Activated CD4-positive, alpha-beta T cell treated with anti-CD3 and anti-CD28 coated beads, Interleukin-2, amount 50 U/mL, for 48 hours (primary cell): ENCODE results near the gene EEF2KMT.
"Not testable (repeated sequence)": the region's sequence is repeated elsewhere in the genome, so short reads cannot be mapped to it uniquely, and the experiment has no call there.

ENCODE experiments used
- DNase-seq, 2 experiments: peaks; one replicate each; pipeline ENCODE4 v3.0.0-alpha.2; 2020

EEF2KMT gene

DNA sequence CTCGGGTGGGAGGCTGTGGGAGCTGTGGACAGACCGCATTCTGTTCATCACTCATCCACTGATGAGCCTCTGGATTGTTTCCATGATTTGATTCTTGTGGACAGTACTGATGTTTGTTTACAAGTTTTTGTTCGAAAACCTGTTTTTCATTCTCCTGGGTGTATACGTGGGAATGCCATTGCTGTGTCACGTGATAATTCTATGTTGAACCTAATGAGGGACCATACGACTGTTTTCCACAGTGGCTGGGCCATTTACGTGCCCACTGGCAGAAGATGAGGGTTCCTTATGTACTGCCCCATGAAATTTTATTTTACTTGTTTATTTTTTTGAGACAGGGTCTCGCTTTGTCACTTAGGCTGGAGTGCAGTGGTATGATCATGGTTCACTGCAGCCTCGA, 28.5 kb downstream of the EEF2KMT start:
- no peak for DNase-seq

DNA sequence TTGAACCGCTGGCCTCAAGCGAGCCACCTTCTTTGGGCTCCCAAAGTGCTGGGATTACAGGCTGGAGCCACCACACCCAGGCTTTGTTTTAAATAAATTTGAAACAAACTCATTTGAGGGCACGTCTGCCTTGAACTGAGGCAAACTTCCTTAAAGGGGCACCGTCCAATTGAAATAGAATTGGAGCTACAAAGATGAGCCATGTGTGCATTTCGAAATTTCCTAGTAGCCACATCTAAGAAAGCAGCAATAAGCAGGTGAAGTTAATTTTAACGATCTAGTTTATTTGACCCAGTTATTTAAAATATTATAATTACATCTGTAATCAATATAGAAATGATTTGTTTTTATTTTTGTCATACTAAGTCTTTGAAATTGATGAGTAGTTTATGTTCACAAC, 31.1 kb downstream of the EEF2KMT start:
- no peak for DNase-seq

DNA sequence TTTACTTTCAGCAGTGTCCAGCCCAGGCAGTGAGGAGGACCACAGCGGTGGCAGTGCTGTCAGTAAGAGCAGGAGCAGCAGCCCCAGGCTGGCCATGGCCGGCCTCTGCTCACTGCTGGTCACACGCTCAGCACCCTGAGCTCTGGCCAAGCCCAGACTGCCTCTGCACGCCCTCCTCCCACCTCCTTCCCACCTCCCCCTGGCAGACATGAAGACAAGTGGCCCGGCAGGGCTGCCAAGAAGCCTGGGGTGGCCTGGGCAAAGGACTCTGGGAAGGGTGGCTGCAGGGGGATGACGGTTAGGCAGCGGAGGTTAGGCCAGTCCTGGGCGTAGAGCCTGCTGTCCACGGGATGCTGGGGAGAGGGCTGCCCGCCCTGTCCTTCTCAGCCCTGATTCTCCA, 31.8 kb downstream of the EEF2KMT start, which contains the start of gene C16orf89:
C16orf89 (minus strand) TSS at position 144 of the 400 bp plus-strand sequence; CDS start at position 96, 48 bp downstream.
- no peak for DNase-seq

DNA sequence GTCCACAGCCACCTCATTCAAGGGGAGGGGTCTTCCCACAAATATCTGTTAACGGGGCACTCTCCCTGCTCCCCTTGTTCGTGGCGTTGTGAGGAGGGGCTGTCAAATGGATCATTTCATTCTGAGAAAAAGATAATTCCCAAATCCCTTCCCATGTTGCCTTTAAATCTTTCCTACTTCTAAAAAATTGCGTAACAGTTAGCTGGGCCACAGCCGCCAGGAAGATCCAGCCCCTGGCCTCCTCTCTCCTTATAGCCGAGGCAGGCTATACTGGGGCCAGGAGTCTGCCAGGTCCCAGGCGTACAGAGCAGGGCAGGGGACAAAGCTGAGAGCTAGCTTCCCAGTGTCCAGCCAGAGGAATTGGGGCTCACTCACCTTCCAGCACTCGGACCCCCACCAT, 32.3 kb downstream of the EEF2KMT start:
- DNase-seq = no peak

DNA sequence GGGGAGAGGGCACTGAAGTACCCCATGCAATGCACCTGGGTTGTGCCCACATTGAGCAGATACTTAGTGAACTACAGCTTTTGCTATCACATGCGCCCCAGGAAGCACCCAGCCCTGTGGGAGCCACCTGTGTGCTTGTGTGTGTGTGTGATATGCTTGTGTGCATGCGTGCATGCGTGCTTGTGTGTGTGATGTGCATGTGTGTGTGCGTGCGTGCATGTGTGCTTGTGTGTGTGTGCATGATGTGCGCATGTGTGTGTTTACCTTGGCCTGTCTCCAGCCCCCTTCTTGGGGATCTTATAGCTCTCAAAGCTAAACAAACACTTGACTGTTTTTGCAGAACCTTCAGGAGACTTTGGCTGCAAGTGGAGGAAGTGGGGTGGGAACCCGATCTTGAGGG, 32.7 kb downstream of the EEF2KMT start:
- DNase-seq = no peak

DNA sequence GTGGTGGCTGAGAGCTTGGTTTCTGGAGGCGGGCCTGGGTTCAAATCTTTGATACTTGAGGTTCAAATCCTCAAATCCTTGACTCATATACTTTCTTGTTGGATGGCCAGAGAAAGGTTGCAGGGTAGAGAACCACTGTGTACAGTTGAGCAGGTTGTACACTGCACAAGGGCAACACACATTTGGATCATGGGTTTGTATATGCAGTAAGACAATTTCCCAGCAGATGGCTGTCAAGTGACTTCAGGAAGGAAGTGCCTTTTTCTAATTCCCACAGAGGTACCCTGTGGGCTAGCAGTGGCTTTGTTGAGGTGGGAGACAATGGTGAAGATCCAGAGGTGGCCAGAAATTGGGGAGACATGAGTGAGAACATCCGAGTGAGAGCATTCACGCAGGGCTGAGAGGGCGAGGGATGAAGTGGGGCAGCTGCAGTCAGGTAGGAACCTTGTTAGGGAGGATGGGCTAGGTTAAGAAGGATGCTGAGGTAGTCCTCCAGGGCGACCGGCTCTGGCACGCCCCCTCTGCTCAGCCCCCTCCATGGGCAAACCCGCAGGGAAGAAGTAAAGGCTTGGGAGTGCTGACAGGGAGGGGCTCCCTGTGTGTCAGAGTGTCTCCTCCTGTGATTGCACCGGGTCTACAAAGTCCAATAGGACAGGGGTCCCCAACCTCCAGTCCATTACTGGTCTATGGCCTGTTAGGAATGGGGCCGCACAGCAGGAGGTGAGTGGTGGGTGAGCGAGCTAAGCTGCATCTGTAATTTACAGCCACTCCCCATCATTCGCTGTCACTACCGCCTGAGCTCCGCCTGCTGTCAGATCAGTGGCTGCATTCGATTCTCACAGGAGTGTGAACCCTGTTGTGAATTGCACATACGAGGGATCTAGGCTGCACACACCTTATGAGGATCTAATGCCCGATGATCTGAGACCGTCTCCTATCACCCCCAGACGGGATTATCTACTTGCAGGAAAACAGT, 34.5 kb downstream of the EEF2KMT start:
- DNase-seq = no peak

DNA sequence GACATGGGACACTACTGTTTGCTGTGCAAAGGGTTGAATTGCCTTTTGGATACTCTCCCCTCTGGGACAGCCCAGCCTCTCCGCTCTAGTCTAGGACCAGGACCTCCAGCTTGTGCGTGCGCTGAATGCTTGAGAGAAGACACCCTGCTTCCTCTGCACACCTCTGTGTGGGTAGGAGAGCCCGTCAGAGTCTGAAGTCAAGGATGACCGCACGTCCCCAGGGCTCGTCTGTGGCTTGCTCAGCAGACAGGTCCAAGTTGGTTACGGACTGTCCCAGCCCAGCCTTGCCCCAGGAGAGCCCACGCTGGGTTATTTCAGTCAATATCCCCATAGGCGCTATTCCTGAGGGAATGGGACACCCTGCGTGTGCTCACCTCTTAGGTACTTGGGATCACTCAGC, 35.5 kb downstream of the EEF2KMT start:
- DNase-seq = no peak

DNA sequence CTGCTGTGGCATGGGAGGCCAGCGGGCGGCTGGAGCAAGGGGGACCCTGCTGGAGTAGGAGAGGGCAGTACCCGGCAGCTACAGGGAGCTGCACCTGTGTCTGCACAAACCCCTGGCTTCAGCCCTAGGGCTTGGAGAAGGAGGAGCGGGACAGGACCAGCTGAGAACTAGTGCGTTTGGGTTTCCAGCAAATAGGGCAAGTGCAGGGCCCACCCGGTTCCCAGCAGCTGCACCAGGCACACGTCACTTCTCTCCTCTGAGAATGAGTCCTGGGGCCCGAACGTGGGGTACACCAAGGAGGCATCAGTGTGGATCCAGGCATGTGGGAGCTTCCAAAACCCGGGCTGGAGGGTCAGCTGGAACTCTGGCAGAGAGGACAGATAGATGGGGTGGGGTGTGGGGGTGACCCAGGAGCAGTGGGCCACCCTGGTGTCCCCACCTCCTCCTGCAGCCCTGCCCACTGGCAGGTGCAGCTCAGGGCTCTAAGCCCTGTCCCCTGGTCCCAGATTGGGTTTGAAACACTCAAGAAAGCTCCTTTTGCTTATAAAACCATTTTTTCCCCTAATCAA, 37.4 kb downstream of the EEF2KMT start:
- DNase-seq = no peak

DNA sequence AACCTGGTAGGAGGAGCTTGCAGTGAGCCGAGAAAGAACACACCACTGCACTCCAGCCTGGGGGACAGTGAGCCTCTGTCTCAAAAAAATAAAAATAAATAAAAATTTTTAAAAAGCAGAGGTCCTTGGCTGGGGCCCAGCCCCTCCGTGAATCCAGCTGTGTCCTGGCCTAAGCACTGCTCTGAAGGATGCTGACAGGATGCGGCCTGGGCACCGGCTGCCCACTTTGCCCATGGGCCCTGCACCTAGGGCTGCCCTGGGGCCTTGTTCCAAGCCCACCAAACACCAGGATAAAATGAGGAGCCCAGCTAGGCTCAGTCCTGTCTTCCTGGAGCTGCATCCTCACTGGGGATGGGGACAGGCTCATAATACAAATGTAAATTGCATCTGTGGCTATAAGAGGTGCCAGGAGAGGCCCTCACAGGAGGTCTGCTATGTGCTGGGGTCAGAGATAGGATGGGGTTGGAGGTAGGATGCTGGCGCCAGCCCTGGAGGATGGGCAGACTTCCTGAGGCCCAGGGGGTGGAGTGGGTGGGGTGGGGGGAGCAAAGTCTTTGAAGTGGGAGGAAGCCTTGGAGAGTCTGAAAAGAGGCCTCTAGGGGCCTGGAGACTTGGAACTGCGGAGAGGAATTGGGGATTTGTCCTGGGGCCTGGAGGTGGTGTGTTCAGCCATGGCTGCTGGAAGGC, 38.1 kb downstream of the EEF2KMT start:
- DNase-seq = no peak

DNA sequence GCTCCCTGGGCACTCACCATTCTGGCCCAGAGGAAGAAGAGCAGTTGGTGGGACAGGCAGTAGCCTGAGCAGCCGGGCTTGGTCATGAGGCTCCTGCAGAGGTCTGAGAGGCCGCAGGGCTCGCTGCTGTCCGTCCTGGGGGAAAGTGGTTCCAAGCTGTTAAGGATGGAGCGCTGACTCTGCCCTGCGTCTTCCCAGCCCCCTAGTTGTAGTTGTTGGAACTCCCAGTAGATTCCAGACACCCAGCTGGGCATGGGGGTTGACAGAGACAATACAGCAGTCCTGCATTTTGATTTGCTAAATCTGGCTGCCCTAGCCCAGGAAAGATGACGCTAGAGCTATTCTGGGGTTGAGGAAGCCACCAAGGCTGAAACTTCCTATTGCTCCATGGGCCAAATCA, 39.1 kb downstream of the EEF2KMT start:
- DNase-seq = no peak

DNA sequence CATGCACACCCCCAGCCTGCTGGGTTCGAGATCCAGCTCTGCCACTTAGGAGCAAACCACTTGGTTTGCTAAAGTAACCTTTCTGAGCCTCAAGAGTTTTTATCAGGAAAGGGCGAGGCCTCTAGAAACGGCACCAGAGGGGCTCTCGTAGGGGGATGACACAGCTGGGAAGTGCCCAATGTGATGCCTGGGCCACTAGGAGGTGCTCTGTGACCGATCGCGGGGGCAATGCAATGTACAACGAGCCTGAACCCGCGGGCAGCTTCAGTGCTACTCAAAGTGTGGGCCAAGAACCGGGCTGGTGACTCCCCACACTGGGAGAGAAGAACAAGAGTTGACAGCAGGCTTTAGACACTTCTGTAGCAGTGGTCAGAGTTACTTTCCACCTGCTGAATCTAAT, 41.2 kb downstream of the EEF2KMT start:
- peak; percentile 52 to 58 for DNase-seq

DNA sequence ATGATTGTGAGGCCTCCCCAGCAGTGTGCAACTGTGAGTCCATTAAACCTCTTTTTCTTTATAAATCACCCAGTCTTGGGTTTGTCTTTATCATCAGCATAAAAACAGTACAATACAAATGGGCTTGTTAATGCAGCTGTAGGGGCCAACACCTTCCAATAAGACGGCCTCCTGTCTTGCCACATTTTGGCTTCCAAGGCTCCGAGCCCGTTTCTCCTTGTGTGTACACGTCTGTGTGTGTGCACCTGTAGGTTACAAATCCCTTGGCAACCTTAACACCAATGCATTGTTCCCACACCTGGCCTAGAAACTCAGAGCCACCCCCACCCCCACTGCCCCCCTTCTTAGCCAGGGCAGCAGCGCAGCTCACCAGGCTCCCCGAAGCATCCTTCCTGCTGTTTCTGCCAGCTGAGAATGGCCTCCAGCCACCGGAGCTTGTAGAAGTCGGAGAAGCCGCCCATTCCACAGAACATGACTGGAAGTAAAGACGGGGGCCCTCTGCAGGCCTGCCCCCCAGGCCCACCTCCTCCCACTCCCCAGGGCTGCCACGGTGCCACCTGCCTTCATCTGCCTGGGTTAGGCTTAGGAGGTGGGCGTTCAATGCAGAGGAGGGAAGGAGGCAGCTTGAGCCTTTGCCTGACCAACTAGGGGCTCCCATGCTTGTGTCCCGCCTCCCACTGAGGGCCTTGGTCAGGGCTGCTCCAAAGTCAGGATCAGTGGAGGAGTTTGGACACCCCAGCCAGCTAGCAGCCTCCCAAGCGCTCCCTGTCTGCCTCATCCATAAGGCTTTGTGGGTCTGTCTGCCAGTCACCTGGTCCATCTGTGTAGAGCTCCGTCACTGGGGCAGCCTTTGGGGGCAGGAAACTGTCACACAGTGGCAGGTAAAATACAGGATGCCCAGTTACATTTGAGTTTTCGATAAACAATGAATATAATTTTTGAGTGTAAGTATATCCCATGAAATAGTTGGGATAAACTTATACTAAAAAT, 42.4 kb downstream of the EEF2KMT start:
- DNase-seq = no peak

DNA sequence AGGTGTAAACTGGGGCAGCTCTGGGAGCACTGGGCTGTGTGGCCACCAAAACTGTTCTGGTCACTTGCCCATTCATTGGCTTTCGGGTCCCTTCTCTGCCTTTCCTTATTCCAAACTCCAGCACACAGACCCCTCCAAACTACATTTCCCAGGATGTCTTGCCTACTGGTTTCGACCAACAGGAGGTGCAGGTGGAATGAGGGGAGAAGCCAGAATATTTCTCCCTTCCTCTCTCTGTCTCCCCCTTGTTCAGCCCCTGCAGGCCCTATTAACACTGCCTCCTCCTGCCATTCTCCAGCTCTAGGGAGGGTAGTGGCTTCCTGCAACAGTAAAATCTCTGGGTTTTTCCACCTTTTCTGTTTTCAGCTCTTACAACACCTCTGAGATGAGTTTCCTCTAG, 50.7 kb downstream of the EEF2KMT start:
- no peak for DNase-seq

DNA sequence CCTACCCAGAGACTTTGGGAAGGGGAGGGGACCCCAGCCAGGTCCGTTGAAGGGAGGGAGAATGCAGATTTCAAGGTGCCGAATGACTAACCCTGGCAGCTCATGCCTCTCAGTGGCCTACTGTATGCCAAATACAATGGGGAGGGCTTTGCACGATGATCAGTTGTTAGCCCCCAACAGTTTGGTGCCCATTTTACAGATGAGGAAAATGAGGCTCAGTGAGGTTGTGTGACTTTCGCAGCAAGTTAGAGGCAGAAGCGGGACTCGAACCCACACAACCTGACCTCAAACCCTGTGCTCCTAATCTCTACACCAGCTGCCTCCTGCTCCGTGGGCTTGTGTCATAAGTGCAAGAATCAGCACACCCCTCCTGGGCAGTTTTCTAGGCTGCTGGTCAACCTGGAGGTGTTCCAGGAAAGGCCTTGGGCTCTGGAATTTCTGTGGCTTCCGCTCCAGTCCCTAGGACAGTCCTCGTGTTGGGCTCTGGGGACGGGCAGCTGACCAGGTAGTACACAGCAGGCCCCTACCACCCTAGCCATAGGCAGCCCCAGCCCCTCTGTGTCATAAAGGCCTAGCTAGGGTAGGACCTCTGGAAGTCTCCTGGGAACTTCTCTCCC, 52.0 kb downstream of the EEF2KMT start:
- DNase-seq = no peak

DNA sequence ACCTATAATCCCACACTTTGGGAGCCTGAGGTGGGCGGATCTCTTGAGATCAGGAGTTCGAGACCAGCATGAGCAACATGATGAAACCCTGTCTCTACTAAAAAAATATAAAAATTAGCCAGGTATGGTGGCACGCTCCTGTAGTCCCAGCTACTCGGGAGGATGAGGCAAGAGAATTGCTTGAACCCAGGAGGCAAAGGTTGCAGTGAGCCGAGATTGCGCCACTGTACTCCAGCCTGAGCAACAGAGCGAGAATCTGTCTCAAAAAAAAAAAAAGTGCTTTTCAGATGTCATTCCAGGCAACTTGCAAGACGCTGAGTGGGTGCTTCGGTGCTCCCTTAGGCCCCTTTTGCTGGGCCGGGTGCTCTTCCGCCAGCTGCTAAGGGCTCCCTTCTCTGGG, 53.0 kb downstream of the EEF2KMT start:
- not testable (repeated sequence) for DNase-seq

DNA sequence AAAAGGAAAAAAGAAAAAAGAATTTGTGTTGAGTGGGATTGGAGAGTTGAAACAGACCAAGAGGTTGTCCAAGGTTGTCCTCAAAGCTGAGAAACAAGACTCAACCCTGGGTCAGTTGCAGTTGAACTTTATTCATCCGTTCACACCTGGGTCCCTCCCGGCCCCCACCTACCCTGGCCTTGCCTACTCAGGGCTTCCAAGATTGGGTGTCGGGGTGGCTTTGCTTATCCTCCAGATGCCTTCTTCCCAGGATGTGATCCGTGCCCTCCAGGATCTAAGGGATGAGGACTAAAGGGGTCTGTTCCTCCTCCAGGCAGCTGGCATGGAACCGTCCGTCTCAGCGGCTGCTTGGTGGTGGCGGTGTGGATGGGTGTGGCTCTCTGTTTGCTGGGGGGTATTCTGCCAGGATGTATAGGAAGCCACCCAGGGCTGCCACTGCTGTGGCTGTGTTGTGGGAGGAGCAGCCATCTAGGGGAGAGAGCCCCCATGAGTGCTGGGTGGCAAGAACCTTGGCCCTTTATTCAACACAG, 53.5 kb downstream of the EEF2KMT start:
- no peak for DNase-seq

DNA sequence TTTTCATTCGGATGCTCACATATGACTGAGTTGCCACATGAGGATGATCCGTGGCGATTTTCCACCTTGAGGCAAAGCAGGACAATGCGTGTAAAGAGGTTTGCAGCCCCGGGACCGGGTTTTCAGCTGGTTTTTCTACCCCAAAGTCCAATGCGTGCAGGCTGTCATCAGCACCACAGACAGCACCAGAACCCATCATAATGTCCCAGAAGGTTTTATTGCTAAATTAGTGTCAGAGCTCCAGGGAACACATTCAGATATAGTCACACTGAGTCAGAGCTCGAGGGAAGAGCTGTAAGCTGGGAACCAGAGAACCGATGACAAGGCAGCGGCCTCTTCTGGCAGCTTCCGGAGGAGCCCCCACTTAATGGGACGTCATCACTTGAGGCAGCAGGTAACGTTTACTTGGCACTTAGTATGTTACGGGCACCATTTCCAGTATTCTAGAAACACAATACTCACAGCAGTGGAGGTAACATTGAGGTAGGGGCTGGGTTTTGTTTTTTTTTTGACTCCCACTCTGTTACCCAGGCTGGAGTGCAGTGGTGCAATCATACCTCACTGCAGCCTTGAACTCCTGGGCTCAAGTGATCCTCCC, 54.9 kb downstream of the EEF2KMT start:
- DNase-seq = no peak

DNA sequence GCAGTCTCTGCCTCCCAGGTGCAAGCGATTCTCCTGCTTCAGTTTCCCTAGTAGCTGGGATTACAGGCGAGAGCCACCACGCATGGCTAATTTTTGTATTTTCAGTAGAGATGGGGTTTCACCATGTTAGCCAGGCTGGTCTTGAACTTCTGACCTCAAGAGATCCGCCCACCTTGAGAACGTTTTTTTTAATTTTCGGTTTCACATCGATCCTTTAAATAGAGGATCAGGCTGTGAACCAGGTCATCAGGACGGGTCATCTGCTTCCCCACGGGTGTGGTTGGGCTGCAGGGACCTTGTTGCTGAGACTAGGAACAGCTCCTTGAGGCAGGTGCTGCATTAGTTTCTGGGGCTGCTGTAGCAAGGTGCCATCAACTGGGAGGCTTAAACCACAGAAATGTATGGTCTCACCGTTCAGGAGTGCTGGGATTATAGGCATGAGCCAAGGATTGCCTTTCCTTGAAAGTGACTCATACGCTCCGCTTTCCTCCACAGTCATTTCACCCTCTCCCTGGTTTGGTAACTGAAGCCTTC, 55.9 kb downstream of the EEF2KMT start:
- DNase-seq = no peak

DNA sequence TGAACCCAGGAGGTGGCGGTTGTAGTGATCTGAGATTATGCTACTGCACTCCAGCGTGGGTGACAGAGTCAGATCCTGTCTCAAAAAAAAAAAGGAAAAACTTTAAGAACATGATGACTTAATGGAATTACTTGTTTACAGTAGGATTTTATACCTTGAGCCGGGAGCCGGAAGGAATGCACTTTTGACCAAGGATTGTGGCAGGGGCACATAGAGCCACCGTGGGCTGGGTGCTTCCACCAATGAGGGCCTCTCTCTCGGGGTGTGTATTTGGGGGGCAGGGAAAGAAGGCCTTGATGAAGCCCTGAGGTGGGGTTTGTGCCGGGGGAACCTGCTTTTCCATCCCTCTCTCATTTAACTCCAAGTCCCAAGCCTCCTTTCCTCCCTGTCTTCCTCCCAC, 57.1 kb downstream of the EEF2KMT start:
- DNase-seq = no peak

DNA sequence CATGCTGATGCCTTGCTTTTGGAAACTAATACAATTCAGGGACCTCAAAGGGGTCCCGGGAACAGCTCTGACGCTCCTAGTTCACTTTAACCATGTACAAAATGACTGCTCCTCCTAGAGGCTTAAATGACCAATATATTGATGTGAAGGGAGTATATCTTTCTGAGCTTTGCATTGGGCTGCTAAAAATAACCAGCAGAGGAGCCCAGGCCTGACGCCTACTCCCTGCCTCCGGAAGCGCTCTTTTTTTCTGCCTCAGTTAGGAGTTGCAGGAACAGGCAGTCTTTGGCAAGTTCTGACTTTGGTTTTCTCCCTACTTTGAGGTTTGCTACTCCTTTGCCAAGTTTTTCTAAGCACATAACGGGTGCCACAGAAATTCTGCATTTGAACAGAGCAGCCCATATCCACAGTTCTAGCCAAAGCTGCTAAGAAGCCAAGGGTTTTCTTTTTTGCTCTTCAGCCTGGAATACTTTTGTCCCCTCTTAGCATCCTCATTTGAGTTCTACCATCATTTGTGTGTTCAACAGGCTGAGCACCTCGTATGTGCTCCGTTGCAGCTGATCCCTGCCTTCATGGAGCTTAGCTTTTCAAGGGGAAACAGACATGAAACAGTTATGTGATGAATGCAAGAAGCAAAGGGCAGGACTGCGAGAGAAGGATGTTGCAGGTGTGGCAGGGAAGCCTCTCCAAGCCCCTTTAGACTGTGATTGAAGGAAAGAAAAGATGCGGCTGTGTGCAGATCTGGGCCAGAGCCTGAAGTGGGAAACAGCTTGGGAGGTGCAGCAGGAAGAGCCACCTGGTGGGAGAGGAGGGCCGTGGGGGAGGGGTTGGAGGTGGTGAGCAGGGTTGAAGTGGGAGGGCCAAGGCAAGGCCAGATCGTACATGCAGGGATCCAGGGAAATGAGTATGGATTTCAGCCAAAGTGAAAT, 61.1 kb downstream of the EEF2KMT start:
- DNase-seq = no peak
